Liver (tissue), 9 donors: ENCODE results near the gene SIPA1L3. TPM values are rescaled to one million over a fixed set of nuclear protein-coding genes. Genes with fewer than 3 reads are reported as not detected.

Experiments
- DNase-seq: peaks from one replicate; pipeline ENCODE4 v3.0.0-alpha.2; 2017; ENCODE audit warnings: low spot score
- H3K27ac ChIP-seq, 2 donors: one replicate each; pipeline ENCODE4 v1.7.0; 2013; ENCODE audit warnings: inconsistent platforms in 2 of 2, low read length in 2 of 2, control low read depth in 1 of 2, low read depth in 1 of 2, mild to moderate bottlenecking in 1 of 2
- H3K27me3 ChIP-seq, 4 donors: one replicate each; pipeline versions ENCODE4 v1.6.1 to v1.7.0; 2013; ENCODE audit warnings: low read length in 3 of 4, inconsistent platforms in 1 of 4, mild to moderate bottlenecking in 1 of 4, moderate library complexity in 1 of 4; ENCODE audit not compliant: control insufficient read depth in 4 of 4, insufficient read depth in 4 of 4
- H3K36me3 ChIP-seq, 4 donors: one replicate each; pipeline versions ENCODE4 v1.6.1 to v1.7.0; 2013; ENCODE audit warnings: low read length in 3 of 4, mild to moderate bottlenecking in 3 of 4, low read depth in 1 of 4, moderate library complexity in 1 of 4; ENCODE audit not compliant: control insufficient read depth in 4 of 4, insufficient read depth in 3 of 4
- H3K4me1 ChIP-seq, 4 donors: one replicate each; pipeline versions ENCODE4 v1.6.1 to v1.7.0; 2013; ENCODE audit warnings: low read length in 3 of 4, mild to moderate bottlenecking in 3 of 4, moderate library complexity in 1 of 4; ENCODE audit not compliant: control insufficient read depth in 4 of 4, insufficient read depth in 4 of 4
- H3K4me3 ChIP-seq, 3 donors: one replicate each; pipeline versions ENCODE4 v1.6.1 to v1.7.0; 2013; ENCODE audit warnings: low read length in 3 of 3, control low read depth in 1 of 3, low read depth in 1 of 3, mild to moderate bottlenecking in 1 of 3
- H3K9ac ChIP-seq, 2 donors: one replicate each; pipeline ENCODE4 v1.7.0; 2013; ENCODE audit warnings: low read length in 2 of 2, mild to moderate bottlenecking in 2 of 2, moderate library complexity in 2 of 2, control low read depth in 1 of 2, low read depth in 1 of 2
- H3K9me3 ChIP-seq, 4 donors: one replicate each; pipeline versions ENCODE4 v1.6.1 to v1.7.0; 2013; ENCODE audit warnings: low read length in 3 of 4; ENCODE audit not compliant: control insufficient read depth in 4 of 4
- EGR1 ChIP-seq, 2 donors: IDR thresholded peaks; 2 replicates each; pipeline ENCODE4 v1.6.1; 2016 to 2018; ENCODE audit warnings: antibody characterized with exemption in 2 of 2, low read depth in 2 of 2
- FOXA1 ChIP-seq: IDR thresholded peaks from 2 replicates; pipeline ENCODE4 v1.6.1; 2016; ENCODE audit warnings: antibody characterized with exemption
- FOXA2 ChIP-seq: IDR thresholded peaks from 2 replicates; pipeline ENCODE4 v1.6.1; 2016; ENCODE audit warnings: antibody characterized with exemption
- GABPA ChIP-seq, 2 donors: IDR thresholded peaks in 1 of 2; conservative IDR thresholded peaks in 1 of 2; 2 replicates each; pipeline ENCODE4 v1.6.1; 2016; ENCODE audit warnings: antibody characterized with exemption in 2 of 2, mild to moderate bottlenecking in 1 of 2, moderate library complexity in 1 of 2
- HNF4A ChIP-seq, 2 donors: conservative IDR thresholded peaks; 2 replicates each; pipeline ENCODE4 v1.6.1; 2016; ENCODE audit warnings: antibody characterized with exemption in 2 of 2, mild to moderate bottlenecking in 2 of 2
- HNF4G ChIP-seq: IDR thresholded peaks from 2 replicates; pipeline ENCODE4 v1.6.1; 2016; ENCODE audit warnings: antibody characterized with exemption
- JUND ChIP-seq, 2 donors: IDR thresholded peaks; 2 replicates each; pipeline ENCODE4 v1.6.1; 2016; ENCODE audit warnings: antibody characterized with exemption in 2 of 2
- NR2F2 ChIP-seq: IDR thresholded peaks from 2 replicates; pipeline ENCODE4 v1.6.1; 2016; ENCODE audit warnings: antibody characterized with exemption
- RAD21 ChIP-seq, 2 donors: IDR thresholded peaks; 2 replicates each; pipeline ENCODE4 v1.6.1; 2016; ENCODE audit warnings: antibody characterized with exemption in 2 of 2, mild to moderate bottlenecking in 2 of 2
- RXRA ChIP-seq, 2 donors: IDR thresholded peaks; 2 replicates each; pipeline ENCODE4 v1.6.1; 2017 to 2018; ENCODE audit warnings: antibody characterized with exemption in 2 of 2, mild to moderate bottlenecking in 1 of 2
- SP1 ChIP-seq: IDR thresholded peaks from 2 replicates; pipeline ENCODE4 v1.6.1; 2018; ENCODE audit warnings: antibody characterized with exemption, mild to moderate bottlenecking
- TAF1 ChIP-seq: conservative IDR thresholded peaks from 2 replicates; pipeline ENCODE4 v1.6.1; 2016; ENCODE audit warnings: antibody characterized with exemption, mild to moderate bottlenecking
- YY1 ChIP-seq: IDR thresholded peaks from 2 replicates; pipeline ENCODE4 v1.6.1; 2016; ENCODE audit warnings: antibody characterized with exemption, mild to moderate bottlenecking
- WGBS: extraction: QIAGEN DNeasy Blood & Tissue Kit; methylation state at CpG from one replicate; pipeline ENCODE4 v1.1.7; 2013; 5-methylcytosine and 5-hydroxymethylcytosine counted together
- polyA plus RNA-seq, 2 donors: library from polyadenylated mRNA; stranded (reverse) in 1 of 2; unstranded in 1 of 2; fragments of 200-250 nt in 1 of 2; fragments of >200 nt in 1 of 2; fragmentation: Nextera tagmentation in 1 of 2; extraction: Ambion mirVana in 1 of 2; gene quantifications; one replicate each; pipeline versions ENCODE4 v1.2.1 to v1.2.3, GENCODE V29; 2013 to 2015
- total RNA-seq, 2 donors: library from RNA; depleted of rRNA; stranded (reverse); fragments of >200 nt; gene quantifications; one replicate each; pipeline ENCODE4 v1.2.3, GENCODE V29; 2014
- TF ChIP-seq, protein P1 (sequence below): IDR thresholded peaks from 2 replicates; pipeline ENCODE4 v1.6.1; 2016; ENCODE audit warnings: antibody characterized with exemption
- TF ChIP-seq, protein P2 (sequence below): IDR thresholded peaks from 2 replicates; pipeline ENCODE4 v1.6.1; 2016; ENCODE audit warnings: antibody characterized with exemption
- TF ChIP-seq, protein P3 (sequence below): IDR thresholded peaks from 2 replicates; pipeline ENCODE4 v1.6.1; 2016; ENCODE audit warnings: antibody characterized with exemption, mild to moderate bottlenecking
- TF ChIP-seq, protein P4 (sequence below): fragments of 150-350 bp; IDR thresholded peaks from 2 replicates; pipeline ENCODE4 v1.5.1; 2017; ENCODE audit warnings: improper control_type of control experiment, low read depth, low read length; ENCODE audit not compliant: missing input control
- TF ChIP-seq, protein P5 (sequence below): IDR thresholded peaks from 2 replicates; pipeline ENCODE4 v1.6.1; 2016; ENCODE audit warnings: antibody characterized with exemption
- donor health status: healthy.
- donor health status: healthy.
- donor health status: healthy.
- donor health status: healthy.
- donor health status: healthy.

The SIPA1L3 gene
- total and polyA plus RNA-seq, 4 donors, result 2.4 to 10.0 (median 4.4) TPM

DNA sequence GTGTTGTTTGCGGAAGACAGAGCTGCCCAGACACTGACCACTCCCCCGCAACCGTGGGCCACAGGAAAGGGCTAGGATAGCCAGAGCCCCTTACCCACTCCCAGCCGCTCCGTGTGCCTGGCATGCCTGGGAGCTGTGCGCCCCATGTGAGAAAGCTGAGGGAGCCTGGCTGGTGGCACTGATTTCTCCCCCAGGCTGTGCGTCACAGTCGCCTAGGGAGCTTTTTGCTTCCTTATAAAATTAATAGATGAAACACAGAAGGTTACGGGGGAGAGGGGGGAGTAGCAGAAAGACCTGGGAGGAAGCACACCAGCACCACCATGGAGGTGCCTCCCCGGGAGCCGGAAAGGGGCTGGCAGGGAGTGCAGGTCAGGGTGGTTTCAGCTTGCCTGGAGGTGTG is 292.3 kb downstream of the SIPA1L3 start:
- 96% methylated on average over 11 of the region's 11 CpGs for WGBS
- H3K9ac ChIP-seq, result no peak overlapping the region
- no peak overlapping the region for H3K4me3 ChIP-seq
- DNase-seq, result no peak
- no peaks in the 10 kb centered on the region for H3K27me3 ChIP-seq
- no peaks in the 10 kb centered on the region for H3K4me1 ChIP-seq
- no peak overlapping the region for H3K27ac ChIP-seq
- peaks cover 2 to 23% (median 3%) of the 10 kb centered on the region in 4 donors for H3K36me3 ChIP-seq
- TF ChIP-seq HNF4G, result no peak
- no peak for TF ChIP-seq GABPA (IDR thresholded peaks at IDR 0.05 in 1 of 2, conservative IDR thresholded peaks at IDR 0.05 in 1 of 2)
- H3K9me3 ChIP-seq, result no peaks in the 10 kb centered on the region

DNA sequence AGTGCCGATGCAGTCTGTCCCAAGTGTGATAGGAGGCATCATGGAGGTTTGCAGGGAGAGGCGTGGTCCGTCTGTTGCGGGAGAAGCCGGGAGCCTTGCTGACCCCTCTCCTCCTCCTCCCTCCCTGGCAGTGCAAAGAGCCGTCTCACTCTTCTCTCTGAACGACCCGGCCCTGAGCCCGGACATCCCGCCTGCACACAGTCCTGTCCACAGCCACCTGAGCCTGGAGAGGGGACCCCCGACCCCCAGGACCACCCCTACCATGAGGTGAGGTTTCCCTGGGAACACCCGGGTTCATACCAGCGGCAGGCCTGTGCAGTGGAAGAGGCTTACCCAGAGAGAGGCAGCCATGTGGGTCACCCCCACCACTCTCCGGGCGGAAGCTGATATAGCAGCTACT is 294.7 kb downstream of the SIPA1L3 start:
- WGBS, result 95% methylated on average over 15 of the region's 15 CpGs
- TF ChIP-seq FOXA1, result no peak
- no peak for TF ChIP-seq HNF4G
- TF ChIP-seq RXRA (IDR thresholded peaks at IDR 0.05), result no peak
- TF ChIP-seq, protein P1, sequence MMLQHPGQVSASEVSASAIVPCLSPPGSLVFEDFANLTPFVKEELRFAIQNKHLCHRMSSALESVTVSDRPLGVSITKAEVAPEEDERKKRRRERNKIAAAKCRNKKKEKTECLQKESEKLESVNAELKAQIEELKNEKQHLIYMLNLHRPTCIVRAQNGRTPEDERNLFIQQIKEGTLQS, result no peak
- TF ChIP-seq SP1, result no peak
- no peak for TF ChIP-seq HNF4A (conservative IDR thresholded peaks at IDR 0.05)
- TF ChIP-seq, protein P2, sequence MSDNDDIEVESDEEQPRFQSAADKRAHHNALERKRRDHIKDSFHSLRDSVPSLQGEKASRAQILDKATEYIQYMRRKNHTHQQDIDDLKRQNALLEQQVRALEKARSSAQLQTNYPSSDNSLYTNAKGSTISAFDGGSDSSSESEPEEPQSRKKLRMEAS, result no peak
- no peak for TF ChIP-seq FOXA2
- TF ChIP-seq GABPA (IDR thresholded peaks at IDR 0.05 in 1 of 2, conservative IDR thresholded peaks at IDR 0.05 in 1 of 2), result no peak
- TF ChIP-seq RAD21 (IDR thresholded peaks at IDR 0.05), result no peak
- no peak for TF ChIP-seq EGR1 (IDR thresholded peaks at IDR 0.05; ENCODE audit: low read depth in 2 of 2)
- TF ChIP-seq, protein P3, sequence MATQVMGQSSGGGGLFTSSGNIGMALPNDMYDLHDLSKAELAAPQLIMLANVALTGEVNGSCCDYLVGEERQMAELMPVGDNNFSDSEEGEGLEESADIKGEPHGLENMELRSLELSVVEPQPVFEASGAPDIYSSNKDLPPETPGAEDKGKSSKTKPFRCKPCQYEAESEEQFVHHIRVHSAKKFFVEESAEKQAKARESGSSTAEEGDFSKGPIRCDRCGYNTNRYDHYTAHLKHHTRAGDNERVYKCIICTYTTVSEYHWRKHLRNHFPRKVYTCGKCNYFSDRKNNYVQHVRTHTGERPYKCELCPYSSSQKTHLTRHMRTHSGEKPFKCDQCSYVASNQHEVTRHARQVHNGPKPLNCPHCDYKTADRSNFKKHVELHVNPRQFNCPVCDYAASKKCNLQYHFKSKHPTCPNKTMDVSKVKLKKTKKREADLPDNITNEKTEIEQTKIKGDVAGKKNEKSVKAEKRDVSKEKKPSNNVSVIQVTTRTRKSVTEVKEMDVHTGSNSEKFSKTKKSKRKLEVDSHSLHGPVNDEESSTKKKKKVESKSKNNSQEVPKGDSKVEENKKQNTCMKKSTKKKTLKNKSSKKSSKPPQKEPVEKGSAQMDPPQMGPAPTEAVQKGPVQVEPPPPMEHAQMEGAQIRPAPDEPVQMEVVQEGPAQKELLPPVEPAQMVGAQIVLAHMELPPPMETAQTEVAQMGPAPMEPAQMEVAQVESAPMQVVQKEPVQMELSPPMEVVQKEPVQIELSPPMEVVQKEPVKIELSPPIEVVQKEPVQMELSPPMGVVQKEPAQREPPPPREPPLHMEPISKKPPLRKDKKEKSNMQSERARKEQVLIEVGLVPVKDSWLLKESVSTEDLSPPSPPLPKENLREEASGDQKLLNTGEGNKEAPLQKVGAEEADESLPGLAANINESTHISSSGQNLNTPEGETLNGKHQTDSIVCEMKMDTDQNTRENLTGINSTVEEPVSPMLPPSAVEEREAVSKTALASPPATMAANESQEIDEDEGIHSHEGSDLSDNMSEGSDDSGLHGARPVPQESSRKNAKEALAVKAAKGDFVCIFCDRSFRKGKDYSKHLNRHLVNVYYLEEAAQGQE, result no peak
- TF ChIP-seq, protein P4, sequence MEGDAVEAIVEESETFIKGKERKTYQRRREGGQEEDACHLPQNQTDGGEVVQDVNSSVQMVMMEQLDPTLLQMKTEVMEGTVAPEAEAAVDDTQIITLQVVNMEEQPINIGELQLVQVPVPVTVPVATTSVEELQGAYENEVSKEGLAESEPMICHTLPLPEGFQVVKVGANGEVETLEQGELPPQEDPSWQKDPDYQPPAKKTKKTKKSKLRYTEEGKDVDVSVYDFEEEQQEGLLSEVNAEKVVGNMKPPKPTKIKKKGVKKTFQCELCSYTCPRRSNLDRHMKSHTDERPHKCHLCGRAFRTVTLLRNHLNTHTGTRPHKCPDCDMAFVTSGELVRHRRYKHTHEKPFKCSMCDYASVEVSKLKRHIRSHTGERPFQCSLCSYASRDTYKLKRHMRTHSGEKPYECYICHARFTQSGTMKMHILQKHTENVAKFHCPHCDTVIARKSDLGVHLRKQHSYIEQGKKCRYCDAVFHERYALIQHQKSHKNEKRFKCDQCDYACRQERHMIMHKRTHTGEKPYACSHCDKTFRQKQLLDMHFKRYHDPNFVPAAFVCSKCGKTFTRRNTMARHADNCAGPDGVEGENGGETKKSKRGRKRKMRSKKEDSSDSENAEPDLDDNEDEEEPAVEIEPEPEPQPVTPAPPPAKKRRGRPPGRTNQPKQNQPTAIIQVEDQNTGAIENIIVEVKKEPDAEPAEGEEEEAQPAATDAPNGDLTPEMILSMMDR, result no peak
- TF ChIP-seq TAF1, result no peak
- TF ChIP-seq JUND (IDR thresholded peaks at IDR 0.05), result no peak
- TF ChIP-seq YY1, result no peak
- no peak for TF ChIP-seq NR2F2
- TF ChIP-seq, protein P5, sequence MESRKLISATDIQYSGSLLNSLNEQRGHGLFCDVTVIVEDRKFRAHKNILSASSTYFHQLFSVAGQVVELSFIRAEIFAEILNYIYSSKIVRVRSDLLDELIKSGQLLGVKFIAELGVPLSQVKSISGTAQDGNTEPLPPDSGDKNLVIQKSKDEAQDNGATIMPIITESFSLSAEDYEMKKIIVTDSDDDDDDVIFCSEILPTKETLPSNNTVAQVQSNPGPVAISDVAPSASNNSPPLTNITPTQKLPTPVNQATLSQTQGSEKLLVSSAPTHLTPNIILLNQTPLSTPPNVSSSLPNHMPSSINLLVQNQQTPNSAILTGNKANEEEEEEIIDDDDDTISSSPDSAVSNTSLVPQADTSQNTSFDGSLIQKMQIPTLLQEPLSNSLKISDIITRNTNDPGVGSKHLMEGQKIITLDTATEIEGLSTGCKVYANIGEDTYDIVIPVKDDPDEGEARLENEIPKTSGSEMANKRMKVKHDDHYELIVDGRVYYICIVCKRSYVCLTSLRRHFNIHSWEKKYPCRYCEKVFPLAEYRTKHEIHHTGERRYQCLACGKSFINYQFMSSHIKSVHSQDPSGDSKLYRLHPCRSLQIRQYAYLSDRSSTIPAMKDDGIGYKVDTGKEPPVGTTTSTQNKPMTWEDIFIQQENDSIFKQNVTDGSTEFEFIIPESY, result no peak
- Histone ChIP-seq H3K4me1 (no peaks in the 10 kb centered on the region), H3K9me3 (no peaks in the 10 kb centered on the region), H3K36me3 (peaks cover 3 to 34% (median 5%) of the 10 kb centered on the region in 4 donors), H3K27me3 (no peaks in the 10 kb centered on the region), H3K9ac (no peak overlapping the region), H3K27ac (no peak overlapping the region), H3K4me3 (no peak overlapping the region)
- DNase-seq, result no peak
